ENCODE data around the gene ALPP.
A peak's percentile ranks its signal among the peaks of the same experiment; 100 is the strongest.
"Not testable (repeated sequence)": the region's sequence is repeated elsewhere in the genome, so short reads cannot be mapped to it uniquely, and the experiment has no call there.

Gene ALPP

DNA sequence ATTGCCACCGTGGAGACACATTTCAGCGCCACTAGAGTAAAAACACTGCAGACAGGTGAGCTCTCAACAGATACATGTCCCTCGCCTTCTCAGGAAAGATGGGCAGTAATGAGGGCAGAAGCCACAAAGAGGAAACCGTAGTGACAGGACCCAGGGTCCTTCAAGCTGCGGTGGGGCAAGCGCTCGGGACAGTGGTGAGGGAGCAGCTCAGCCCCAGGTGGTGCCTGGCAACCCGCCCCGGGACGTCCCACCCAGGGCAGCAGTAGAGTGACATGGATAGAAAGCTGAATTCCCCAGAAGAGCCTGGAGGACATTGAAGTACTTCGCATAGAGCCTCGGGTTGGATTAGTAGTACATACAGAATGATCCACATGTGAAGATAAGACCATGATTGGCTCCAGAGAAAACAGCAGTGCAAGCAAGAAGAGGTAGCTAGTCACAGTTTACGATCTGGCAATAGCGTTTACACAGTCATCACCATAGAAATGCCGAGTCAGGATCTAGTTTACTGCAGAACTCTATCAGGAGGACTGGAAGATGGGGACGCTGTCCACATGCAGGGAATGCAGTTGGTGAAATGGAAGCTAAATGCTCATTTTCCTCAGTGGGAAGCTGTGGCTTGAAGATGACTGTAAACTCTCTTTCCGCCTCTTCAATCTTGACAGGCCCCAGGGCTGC is 37.4 kb upstream of the ALPP start:
- no peak for DNase-seq

DNA sequence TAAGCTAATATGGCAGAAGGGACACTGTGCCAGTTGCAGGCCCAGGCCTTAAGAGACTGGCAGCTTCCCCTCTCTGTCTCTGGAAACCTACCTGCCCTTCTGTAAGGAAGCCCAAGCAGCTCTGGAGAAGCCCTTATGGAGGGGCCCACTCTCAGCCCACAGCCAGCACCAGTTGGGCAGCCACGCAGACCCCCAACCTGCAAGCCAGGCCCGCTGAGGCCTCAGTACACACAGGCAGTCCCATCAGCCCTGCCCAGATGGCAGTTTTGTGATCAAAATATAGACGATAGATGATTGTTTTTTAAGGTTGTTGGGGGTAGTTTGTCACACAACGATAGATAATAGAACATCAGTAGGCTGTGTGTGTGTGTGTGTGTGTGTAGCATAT is 36.8 kb upstream of the ALPP start:
- DNase-seq, result no peak

DNA sequence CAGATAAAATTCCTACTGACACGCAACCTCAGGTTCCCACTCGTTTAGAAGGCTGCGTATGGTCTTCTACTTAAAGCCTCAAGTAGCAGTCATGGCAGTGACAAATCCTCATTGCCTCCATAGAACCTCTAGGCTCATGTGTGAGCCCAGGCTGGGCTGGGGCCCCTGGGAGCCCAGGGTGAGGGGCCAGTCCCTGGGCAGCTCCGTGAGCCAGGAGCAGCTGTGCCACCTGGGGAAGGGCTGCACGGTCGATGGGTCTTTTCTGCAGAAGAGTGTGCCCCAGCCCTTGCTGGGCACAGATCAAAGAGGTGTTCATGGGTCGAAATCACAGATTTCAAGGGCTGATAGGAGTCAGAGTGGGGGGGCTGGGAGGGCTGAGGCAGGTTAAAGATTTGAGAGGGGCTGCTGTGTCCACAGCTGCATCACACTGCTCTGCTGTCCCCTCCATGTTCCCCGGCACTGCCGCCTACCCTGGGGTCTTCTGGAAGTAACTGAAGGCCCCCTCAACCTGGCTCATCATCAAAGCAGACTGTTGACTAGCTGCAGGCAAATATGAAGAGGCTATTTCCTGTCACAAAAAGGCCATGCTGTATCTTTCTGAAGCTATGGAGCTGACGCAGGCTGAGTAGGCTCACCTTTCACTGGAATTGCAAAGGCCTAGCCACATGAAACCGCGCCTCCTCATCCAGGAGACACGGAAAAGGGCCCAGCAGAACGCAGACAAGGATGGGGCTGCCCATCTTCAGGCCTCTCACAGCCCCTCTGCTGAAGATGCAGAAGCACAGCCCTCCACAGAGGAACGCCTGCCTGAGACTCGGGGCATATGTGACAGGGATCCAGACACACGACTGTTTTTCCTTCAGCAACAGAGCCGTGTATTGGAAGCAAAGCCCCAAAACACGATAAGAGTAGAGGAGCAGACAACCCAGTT is 35.7 kb upstream of the ALPP start:
- DNase-seq, result no peak

DNA sequence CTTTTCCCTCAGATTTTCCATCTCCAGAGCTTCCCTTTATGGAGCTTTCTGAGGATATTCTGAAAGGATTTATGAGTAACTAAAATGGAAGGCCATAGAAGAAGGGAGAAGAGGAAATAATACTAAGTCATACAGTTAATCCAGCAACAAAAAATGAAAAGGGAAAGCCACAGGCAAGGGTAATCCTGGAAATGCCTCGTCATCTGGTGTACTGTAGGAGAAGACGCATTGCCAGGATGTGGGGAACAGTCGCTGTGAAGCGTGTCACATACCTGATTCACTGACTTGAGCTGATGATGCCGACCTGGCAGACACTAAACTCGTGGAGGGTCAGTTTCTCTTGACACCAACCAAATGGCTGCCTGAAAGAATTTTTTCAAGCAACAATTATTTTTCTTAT is 34.7 kb upstream of the ALPP start:
- no peak for DNase-seq

DNA sequence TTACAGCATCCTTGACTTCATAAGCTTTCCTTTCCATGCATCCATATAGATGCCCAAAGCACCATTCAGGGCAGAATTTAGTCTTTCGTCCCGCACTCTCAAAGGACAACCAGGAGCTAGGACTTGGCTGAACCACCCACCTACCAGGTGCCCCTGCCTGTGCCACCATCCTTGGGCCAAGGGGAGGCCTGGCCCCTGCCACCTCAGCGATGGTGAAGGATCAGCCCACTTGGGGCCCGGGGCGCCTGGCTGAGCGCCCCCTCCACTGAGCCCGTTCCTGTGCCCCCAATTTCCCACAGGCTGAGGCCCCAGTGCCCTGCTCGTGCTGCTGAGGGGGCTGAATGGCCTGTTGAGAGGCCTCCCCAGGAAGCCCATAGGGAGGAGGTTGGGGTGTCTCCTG is 33.3 kb upstream of the ALPP start:
- no peak for DNase-seq

DNA sequence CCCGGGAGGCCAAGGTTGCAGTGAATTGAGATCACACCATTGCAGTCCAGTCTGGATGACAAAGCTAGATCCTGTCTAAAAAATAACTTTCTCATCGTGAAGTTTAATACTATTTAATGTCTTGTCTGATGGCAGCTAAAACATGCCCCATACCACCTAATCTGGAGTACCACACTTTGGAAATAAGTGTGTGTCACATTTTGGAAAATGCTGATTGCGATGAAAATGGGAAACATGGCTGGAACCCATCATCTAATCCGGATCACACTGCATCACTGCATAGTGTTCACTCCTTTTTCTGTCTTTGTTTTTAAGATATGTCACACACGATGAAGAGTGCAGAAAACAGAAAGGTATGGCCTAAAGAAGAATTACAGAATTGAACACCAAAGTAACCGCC is 31.2 kb upstream of the ALPP start:
- DNase-seq, result no peak

DNA sequence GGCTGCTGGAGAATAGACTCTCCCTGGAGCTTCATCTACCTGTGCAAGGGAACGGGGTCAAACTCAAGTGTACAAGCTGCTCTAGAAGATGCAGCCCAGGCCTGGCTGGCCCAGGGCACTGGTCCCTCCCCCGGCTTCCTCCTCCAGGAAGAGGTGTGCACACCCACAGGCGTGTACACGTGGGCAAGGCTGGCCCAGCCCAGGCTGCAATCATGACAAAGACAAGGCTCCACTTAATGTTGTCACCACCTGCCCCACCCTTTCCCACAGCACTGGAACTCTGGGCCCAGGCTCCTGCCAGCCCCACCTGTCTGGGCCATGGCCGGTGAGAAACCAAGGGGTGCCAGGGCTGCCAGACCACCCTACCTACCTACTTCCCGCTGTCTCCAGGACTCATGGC is 29.6 kb upstream of the ALPP start:
- DNase-seq, result no peak

DNA sequence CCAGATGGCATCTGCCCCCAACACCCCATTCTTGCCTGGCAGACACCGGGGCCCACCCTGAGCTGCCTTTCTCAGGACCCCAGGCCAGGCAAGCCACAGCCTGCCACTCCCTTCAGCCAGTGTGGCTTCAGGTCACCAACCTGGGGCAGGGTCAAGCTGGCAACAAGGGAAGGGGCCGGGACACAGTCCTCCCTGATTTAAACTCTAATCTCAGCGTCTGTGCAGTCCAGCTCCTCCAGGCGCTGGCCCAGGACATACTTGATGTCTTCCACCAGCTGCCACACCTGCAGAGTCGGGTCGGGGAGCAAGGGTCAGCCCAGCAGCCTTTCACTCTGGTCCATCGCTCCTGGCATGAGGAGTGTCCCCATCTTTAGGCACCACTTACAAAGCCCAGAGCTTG is 29.0 kb upstream of the ALPP start:
- DNase-seq, result no peak

DNA sequence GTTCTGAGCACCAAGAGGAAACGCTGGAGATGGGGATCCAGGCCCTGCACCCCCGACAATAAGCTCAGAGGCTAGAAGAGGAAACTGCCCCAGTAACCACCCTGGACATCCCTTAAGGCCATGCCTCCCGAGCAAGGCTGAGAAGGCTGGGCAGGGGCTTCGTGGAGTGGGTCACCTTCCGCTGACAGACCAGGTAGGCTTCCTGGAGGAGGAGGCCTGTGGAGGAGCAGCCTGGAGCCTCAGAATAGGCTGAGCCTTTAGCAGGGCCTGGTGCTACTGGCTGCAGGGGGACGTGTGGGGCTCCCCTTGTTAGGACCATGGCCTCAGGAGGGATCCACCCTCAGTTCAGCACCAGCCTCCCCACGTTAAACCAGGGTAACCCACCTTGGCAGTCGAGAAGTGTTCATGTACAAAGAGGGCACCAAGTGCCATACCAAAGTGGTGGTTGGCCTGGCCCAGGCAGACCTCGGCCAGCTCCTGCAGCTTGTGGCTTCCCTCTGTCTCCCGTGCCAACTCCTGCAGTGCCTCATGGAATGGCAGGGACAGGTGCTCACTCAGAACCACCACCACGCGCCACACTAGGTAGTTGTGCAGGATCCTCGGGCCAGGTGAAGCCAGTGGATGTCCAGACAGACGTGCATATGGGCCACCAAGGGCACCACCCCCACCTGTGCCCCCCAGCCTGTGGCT is 28.5 kb upstream of the ALPP start:
- peak; percentile 1 for DNase-seq

DNA sequence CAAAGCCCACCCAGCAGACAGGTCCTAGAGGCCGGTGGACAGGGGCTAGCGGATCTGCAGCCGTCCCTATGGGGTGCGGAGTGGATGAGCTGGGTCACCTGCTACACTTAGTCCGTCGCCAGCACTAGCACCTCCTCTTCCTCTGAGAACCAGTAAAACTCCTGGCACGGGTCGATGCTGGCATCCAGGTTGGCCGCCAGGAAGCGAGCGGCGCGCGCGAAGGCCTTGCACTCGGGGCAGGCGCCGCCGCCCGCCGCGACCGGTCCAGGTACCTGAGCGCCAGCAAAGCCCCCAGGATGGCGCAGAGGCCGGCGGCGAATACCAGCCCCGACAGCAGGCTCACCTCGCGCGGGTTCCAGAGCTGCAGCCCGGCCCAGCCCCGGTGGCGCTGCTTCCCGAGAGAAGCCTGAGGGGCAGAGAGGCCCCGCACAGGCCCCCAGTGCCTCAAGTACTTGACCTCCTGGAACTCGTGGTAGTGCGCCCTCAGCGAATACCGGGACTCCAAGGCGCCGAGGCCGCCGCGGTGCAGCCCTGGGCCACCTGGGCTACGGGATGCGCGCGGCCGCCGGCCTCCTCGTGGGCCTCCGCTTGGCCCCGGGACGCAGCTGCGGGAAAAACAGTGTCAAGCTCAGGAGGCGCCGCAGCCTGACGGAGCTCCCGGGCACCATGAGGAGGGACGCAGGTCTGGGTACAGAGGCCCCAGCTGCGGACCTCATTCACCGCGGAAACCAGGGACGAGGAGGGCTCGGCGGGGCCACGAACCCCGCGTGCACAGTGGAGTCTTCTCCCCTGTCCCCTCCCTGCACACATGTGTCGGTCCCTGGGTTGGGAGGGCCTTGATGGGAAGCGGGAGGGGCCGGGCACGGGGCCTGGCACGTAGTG is 27.5 kb upstream of the ALPP start:
- no peak for DNase-seq

DNA sequence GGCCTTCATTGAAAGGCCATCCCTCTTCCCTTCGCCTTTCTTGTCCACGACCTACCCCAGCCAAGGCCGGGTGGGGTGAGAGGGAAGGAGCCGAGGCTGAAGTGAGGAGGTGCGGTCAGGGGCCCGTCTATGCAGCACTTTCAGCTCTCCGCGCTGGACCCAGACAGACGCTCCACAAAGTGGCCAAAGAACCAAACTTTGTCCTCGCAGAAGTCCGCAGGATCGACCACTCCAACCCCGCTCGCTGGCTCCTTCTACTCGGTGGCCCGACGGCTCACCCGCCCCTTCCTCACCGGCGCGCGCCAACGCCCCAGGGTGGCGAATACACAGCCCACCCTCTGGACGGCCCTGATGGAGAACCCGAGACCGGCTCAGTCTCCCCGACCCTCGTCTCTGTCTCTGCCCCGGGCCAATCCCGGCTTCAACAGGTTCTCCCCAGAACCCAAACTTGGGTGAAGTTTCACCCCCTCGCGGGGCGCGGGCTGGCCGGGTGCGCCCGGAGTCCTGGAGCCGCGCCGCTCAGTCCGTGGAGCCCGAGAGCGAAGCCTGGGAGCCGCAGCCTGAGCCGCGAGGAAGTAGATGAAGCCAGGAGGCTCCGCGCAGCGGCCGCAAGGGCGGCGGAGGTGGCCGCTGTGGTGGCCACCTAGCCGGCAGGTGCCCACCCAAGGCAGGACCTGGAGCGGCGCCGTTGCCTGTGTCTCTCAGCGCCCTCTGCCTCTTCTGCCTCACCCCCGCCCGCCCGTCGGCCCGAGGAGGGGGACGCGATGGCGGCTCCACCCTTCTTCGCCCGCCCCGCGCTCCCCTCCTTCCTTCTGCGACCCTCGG is 26.7 kb upstream of the ALPP start:
- DNase-seq, result no peak

DNA sequence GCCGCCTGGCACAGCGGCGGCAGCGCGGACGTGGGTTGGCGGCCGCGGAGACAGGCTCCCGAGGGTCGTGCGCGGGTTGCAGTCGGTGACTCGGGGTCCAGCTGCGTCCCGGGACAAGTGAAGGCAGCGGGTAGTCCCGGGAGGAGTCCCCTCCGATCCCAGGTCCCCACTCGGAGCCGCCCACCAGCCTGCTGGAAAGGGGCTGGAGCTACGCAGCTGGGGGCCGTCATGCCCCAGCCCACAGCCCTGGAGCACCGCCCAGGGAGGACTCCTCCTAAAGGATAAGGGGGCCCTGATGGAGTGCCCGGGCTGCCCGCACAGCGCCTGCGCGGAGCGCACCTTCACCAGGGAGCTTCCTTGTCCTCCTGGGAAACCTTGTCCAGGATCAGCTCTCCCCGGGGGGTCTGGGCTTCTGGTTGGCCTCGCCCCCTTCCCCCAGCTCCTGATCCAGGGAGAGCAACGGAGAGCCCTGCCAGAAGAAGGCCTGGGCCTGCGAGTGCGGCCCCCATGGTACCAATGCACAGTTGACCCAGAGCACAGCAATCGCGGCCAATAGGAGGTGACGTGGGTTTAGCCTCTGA is 25.9 kb upstream of the ALPP start:
- DNase-seq, result no peak

DNA sequence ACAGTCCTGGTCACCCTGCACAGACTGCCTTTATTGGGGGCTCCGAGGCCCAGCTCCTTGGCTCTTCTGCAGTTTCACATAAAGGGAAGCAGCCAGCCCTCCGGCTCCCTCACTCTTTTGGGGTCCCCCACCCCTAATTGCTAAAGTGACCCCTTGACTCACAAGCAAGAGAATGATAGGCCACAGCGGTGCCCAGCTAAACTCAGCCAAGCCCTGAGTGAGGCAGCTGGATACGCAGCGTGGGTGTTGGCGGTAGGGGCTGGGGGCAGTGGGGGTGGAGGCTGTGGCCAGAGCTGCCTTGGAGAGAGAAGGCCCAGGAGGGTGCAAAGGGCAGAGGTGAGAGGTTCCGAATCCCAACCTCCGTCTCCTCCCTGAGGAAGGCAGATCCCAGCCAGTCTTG is 25.5 kb upstream of the ALPP start:
- no peak for DNase-seq

DNA sequence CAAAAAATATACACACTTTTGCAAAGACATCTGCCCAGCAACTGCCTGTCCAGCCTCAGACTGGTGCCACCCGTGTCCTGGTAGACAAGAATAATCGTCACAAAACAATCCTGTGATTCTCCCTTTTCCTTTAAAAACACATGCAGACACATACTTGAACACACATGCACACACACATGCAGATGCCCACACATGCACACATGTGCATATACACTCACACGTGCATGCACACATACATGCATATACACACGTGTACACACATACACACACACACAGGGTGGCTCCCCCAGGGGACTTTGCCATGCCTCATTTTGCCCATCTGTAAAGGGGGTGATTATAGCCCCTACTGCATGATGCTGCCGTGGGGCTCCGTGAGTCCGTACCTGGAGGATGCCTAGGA is 24.9 kb upstream of the ALPP start:
- no peak for DNase-seq

DNA sequence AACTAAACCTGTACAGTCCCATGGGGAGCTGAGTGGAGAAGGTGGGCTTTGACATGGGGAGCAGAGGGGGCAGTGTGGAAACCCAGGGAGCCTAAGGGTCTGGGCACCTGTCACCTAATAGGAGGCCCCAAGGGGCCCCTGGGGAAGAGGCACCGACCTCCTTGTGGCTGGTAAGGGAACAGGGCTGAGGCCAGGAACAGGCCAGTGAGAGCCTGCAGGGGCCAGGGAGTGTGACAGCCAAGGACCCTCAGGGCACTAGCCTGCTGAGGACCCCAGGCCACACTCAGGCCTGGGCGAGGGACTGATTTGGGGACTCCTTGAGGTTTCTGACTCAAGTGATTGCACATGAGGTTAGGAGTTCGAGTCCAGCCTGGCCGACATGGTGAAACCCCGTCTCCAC is 24.5 kb upstream of the ALPP start:
- DNase-seq, result no peak

DNA sequence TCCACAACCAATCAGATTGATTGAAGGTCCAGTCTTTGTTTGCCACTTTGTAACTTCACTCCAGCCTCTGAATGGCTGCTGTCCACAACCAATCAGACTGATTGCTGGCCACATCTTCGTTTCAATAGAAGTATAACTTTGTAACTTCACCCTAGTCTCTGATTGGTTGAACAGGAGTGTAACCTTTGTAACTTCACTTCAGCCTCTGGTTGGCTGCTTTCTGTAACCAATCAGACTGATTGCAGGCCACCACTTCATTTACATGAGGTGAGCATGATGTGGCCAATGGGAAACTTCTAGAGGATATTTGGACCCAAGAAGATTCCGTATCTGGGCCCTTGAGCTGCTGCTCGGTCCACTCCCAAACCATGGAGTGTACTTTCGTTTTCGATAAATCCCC is 16.9 kb upstream of the ALPP start:
- no peak for DNase-seq

DNA sequence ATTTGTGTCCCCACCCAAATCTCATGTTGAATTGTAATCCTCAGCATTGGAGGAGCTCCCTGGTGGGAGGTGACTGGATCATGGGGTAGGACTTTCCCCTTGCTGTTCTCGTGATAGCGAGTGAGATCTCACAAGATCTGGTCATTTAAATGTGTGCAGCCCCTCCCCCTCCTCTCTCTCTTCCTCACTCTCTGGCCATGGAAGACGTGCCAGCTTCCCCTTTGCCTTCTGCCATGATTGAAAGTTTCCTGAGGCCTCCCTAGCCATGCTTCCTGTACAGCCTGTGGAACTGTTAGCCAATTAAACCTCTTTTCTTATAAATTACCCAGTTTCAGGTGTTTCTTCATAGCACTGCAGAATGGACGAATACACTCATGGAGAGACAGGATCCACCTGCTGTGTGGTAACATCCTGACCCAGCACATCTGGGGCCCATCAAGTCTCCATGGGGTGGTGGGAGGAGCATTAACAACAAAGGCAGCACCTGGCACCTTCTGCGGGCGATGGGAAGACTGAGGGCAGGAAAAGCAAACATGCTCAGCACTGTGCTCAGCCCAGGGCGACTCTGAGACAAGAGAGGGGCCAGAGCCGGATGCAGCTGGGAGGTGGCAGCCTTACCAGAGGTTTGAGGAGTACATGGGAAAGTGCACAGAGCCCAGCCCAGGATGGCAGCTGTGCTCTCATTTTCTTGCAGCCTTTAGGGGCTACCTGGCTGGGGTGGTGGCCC is 16.2 kb upstream of the ALPP start:
- no peak for DNase-seq

DNA sequence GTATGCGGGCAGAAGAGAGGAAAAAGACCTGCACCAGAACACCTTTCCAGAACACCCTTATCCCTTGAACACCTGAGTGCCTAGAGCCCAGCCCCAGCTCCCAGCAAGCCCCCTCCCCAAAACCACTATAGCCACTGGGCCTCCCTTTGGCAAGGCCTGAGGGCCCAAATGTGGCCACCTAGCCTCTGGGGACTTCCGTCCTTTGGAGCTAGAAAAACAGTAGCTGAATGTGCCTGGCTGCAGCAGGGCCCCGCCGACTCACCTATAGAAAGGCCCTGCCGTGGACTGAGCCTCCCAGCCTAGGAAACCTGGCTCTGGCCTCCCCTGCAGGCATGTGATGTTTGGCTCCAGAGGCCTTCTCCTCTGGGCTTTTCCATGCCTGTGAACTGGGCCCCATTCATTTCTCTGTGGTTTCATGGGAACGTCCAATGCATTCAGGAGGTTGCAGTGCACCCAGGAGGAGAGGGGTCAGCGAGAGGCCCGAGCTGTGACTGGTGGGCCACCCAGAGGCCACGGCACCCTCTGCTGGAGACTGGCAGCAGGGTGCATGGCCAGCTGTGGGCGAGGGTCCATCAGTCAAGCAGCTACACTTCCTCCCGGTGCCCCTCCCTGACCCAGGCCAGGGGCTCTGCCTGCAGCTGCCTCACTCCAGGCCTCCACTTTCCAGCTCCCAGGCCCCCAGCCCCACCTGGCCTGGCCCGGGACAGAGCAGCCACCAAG is 15.3 kb upstream of the ALPP start:
- not testable (repeated sequence) for DNase-seq

DNA sequence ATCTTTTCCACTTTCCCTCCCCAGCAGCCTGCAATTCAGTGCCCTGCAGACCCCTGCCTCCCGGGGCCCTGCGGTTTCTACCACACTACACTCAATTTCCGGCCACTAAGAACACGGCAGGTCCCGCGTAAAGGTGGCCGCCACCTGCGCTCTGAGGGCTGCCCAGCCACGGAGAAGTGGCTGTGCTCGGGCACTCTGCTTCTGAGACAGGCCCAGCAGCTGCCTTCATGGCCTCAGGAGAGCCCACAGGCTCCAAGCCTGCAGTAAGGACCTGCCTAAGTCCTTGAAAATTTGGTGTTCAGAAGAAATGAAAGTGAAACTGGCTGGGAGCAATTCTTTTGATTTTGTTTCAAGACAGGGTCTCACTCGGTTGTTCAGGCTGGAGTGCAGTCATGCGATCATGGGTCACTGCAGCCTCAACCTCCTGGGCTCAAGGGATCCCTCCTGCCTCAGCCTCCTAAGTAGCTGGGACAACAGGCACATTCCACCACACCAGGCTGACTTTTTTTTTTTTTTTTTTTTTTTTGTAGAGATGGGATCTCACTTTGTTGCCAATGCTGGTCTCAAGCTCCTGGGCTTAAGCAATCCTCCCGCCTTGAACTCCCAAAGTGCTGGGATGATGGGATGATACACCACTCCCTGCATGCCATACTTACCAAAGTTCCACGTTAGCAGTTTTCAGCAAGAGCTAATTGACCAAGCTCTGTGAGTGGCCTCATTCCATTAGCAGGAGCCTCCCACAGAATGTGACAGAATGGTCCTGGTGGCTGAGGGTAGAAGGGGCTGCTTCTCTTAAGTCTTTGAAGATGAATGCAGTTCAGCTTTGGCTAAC is 14.6 kb upstream of the ALPP start:
- peak; percentile 24 for DNase-seq

All from activated CD4-positive, alpha-beta T cell treated with anti-CD3 and anti-CD28 coated beads for 48 hours (primary cell).